Osteocyte (in vitro differentiated cells): ENCODE measurements around the gene NCAPG2. TPM values are rescaled to one million over a fixed set of nuclear protein-coding genes. Genes with fewer than 3 reads are reported as not detected.

ENCODE experiments used
- DNase-seq: peaks from one replicate; pipeline ENCODE4 v3.0.0; 2021; ENCODE audit warnings: mixed read lengths; ENCODE audit not compliant: unreplicated experiment; ENCODE audit errors: extremely low spot score
- H3K27ac Mint-ChIP-seq: one replicate; pipeline ENCODE4 v1.8.0; 2021; ENCODE audit warnings: mild to moderate bottlenecking, mixed read lengths; ENCODE audit not compliant: unreplicated experiment
- H3K27me3 Mint-ChIP-seq: one replicate; pipeline ENCODE4 v1.8.0; 2021; ENCODE audit warnings: mixed read lengths; ENCODE audit not compliant: unreplicated experiment
- H3K36me3 Mint-ChIP-seq: one replicate; pipeline ENCODE4 v1.8.0; 2021; ENCODE audit warnings: mixed read lengths; ENCODE audit not compliant: unreplicated experiment
- H3K4me1 Mint-ChIP-seq: one replicate; pipeline ENCODE4 v1.8.0; 2021; ENCODE audit warnings: mixed read lengths; ENCODE audit not compliant: unreplicated experiment
- H3K4me3 Mint-ChIP-seq: one replicate; pipeline ENCODE4 v1.8.0; 2021; ENCODE audit warnings: mild to moderate bottlenecking, moderate library complexity, mixed read lengths; ENCODE audit not compliant: unreplicated experiment
- H3K9me3 Mint-ChIP-seq: one replicate; pipeline ENCODE4 v1.8.0; 2021; ENCODE audit warnings: mixed read lengths; ENCODE audit not compliant: unreplicated experiment
- total RNA-seq: library from RNA; stranded (reverse); gene quantifications from 2 replicates; pipeline ENCODE4 v1.2.1, GENCODE V29; 2021
- TF ChIP-seq, protein P1 (sequence below): fragments of 200-600 bp; sonication (generic); IDR thresholded peaks from 2 replicates; pipeline ENCODE4 v1.5.0; 2021; ENCODE audit warnings: antibody characterized with exemption, mild to moderate bottlenecking, moderate library complexity

The NCAPG2 gene
- total RNA-seq, 1 donor from 2014 or later, result 19.9 TPM

DNA sequence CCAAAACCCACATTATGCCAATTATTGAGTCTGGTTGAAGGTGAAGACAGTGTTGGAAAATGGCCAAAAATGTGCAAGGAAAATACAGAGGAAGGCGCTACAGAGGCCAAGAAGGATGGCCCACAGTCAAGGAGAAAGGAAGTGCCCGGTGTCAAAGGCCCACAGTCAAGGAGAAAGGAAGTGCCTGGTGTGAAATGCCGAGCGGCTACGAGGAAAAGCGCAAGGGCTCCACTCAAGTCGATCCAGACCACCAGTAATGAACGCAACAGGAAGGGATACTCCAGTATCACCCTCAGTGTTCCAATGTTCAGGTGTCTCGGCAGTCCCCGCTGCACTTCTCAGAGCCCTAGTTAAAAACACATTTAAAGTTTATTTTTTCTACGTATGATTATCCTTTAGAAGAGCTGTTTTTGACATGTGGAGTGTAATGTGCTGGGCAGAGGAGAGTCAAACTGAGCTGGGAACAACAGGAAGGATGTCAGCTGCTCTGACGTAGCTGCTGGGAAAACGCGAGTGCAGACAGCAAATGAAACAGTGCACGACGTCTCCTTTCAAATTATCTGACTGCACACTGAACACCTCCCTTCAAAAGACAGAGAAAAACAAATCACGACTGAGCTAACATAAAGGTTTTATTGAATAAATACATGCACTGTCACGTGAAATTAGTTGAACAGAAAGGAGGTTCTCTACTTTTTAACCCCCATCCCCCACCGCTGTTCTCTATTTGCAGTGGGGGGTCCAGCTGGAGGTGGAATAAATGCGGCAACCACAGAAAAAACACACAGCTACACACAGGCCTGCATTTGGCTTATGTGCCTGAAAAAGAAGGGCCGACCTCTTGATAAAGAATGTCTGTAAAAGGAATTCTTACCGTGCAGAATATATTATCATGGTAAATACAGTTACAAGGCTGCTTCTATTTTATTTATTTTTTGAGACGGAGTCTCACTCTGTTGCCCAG, 26.1 kb upstream of the NCAPG2 start:
- H3K27ac Mint-ChIP-seq, result peak overlapping the region; percentile 9
- no peak overlapping the region for H3K4me3 Mint-ChIP-seq
- no peaks in the 10 kb centered on the region for H3K9me3 Mint-ChIP-seq
- no peaks in the 10 kb centered on the region for H3K27me3 Mint-ChIP-seq
- H3K36me3 Mint-ChIP-seq, result peaks cover 47% of the 10 kb centered on the region
- DNase-seq, result no peak
- no peaks in the 10 kb centered on the region for H3K4me1 Mint-ChIP-seq
- TF ChIP-seq, protein P1, sequence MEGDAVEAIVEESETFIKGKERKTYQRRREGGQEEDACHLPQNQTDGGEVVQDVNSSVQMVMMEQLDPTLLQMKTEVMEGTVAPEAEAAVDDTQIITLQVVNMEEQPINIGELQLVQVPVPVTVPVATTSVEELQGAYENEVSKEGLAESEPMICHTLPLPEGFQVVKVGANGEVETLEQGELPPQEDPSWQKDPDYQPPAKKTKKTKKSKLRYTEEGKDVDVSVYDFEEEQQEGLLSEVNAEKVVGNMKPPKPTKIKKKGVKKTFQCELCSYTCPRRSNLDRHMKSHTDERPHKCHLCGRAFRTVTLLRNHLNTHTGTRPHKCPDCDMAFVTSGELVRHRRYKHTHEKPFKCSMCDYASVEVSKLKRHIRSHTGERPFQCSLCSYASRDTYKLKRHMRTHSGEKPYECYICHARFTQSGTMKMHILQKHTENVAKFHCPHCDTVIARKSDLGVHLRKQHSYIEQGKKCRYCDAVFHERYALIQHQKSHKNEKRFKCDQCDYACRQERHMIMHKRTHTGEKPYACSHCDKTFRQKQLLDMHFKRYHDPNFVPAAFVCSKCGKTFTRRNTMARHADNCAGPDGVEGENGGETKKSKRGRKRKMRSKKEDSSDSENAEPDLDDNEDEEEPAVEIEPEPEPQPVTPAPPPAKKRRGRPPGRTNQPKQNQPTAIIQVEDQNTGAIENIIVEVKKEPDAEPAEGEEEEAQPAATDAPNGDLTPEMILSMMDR, result no peak

GRCh38 chr7:158729646-158730382, 25.2 kb upstream of the NCAPG2 start:
- peak; percentile 46 for DNase-seq
- Mint-ChIP-seq H3K36me3 (peaks cover 39% of the 10 kb centered on the region), H3K27ac (no peak overlapping the region), H3K4me1 (no peaks in the 10 kb centered on the region), H3K4me3 (no peak overlapping the region), H3K27me3 (no peaks in the 10 kb centered on the region), H3K9me3 (peaks cover 4% of the 10 kb centered on the region)
- TF ChIP-seq, protein P1, result no peak

- peak; percentile 48 for DNase-seq
- Mint-ChIP-seq H3K9me3 (peaks cover 4% of the 10 kb centered on the region), H3K27ac (no peak overlapping the region), H3K36me3 (peaks cover 32% of the 10 kb centered on the region), H3K4me1 (no peaks in the 10 kb centered on the region), H3K4me3 (no peak overlapping the region), H3K27me3 (no peaks in the 10 kb centered on the region)
- TF ChIP-seq, protein P1, result no peak
These were observed 24.5 kb upstream of the NCAPG2 start for GRCh38 chr7:158728911-158729645.

DNA sequence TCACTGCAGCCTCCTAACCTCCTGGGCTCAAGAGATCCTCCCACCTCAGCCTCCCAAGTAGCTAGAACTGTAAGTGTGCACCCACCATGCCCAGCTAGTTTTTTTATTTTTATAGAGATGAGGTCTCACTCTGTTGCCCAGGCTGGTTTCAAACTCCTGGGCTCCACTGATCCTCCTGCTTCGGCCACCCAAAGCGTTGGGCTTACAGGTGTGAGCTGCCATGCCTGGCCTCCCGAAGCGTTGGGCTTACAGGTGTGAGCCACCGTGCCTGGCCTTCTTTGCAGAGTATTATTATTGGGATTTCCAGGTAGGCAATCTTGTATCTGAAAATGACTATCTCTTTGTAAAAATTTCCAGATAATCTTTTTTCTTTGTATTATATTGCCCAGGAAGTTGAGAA, 23.1 kb upstream of the NCAPG2 start:
- TF ChIP-seq, protein P1, result no peak
- H3K36me3 Mint-ChIP-seq, result peaks cover 28% of the 10 kb centered on the region
- no peak overlapping the region for H3K4me3 Mint-ChIP-seq
- H3K4me1 Mint-ChIP-seq, result no peaks in the 10 kb centered on the region
- peaks cover 4% of the 10 kb centered on the region for H3K9me3 Mint-ChIP-seq
- H3K27me3 Mint-ChIP-seq, result no peaks in the 10 kb centered on the region
- DNase-seq, result peak; percentile 67
- H3K27ac Mint-ChIP-seq, result no peak overlapping the region
